PC-9 (cell line): ENCODE measurements around the gene ADSS1.

Experiments
- EZH2 ChIP-seq: fragments of 200-600 bp; sonication (generic); IDR thresholded peaks from 2 replicates; pipeline ENCODE4 v1.8.0; 2017; ENCODE audit warnings: antibody characterized with exemption, low read depth
- TF ChIP-seq, protein P1 (sequence below): fragments of 200-600 bp; sonication (generic); conservative IDR thresholded peaks from 2 replicates; pipeline ENCODE4 v1.6.1; 2017; ENCODE audit warnings: mixed run types, antibody characterized with exemption, mild to moderate bottlenecking, moderate library complexity

DNA sequence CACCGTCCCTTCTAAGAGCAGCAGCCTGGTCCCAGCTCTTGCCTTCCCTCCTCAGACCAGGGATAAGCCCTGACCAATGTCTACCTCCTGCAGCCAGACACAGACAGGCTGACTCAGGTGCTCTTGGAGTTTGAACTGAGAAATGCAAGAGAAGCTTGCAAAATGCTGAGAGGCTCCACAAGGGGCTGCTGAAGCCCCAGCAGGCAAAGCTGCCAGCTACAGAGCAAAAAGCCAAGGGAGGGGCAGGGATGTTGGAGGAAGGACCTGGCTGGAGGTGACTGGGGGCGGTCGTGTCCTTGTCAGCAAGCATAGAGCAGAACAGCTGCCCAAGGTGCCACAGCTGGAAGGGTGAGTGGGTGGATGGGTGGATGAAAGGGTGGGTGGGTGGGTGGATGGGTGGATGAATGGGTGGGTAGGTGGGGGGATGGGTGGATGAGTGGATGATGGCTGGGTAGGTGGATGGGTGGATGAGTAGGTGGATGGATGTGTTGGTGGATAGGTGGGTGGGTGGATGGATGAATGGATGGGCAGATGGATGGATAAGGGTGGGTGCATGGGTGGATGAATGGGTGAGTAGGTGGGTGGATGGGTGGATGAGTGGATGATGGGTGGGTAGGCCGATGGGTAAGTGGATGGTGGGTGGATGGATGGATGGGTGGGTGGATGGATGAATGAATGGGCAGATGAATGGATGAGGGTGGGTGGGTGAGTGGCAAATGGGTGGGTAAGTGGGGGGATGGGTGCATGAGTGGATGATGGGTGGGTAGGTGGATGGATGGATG, 38.6 kb upstream of the ADSS1 start:
- TF ChIP-seq EZH2: no peak
- TF ChIP-seq, protein P1, sequence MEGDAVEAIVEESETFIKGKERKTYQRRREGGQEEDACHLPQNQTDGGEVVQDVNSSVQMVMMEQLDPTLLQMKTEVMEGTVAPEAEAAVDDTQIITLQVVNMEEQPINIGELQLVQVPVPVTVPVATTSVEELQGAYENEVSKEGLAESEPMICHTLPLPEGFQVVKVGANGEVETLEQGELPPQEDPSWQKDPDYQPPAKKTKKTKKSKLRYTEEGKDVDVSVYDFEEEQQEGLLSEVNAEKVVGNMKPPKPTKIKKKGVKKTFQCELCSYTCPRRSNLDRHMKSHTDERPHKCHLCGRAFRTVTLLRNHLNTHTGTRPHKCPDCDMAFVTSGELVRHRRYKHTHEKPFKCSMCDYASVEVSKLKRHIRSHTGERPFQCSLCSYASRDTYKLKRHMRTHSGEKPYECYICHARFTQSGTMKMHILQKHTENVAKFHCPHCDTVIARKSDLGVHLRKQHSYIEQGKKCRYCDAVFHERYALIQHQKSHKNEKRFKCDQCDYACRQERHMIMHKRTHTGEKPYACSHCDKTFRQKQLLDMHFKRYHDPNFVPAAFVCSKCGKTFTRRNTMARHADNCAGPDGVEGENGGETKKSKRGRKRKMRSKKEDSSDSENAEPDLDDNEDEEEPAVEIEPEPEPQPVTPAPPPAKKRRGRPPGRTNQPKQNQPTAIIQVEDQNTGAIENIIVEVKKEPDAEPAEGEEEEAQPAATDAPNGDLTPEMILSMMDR: no peak
